ENCODE measurements around the gene SUGCT. TPM values are rescaled to one million over a fixed set of nuclear protein-coding genes. Genes with fewer than 3 reads are reported as not detected.

The SUGCT gene
- total RNA-seq, 2 donors from 2014 or later, result 3.3 to 15.2 TPM

GRCh38 chr7:40848541-40849221 lies 713.9 kb downstream of the SUGCT start:
- no peaks in the 10 kb centered on the region for H3K27me3 ChIP-seq (replicated peaks; ENCODE audit: insufficient read depth)
- ATAC-seq (ENCODE audit: insufficient number of reproducible peaks, low FRiP score, low read depth), result no peak
- TF ChIP-seq, protein P1, sequence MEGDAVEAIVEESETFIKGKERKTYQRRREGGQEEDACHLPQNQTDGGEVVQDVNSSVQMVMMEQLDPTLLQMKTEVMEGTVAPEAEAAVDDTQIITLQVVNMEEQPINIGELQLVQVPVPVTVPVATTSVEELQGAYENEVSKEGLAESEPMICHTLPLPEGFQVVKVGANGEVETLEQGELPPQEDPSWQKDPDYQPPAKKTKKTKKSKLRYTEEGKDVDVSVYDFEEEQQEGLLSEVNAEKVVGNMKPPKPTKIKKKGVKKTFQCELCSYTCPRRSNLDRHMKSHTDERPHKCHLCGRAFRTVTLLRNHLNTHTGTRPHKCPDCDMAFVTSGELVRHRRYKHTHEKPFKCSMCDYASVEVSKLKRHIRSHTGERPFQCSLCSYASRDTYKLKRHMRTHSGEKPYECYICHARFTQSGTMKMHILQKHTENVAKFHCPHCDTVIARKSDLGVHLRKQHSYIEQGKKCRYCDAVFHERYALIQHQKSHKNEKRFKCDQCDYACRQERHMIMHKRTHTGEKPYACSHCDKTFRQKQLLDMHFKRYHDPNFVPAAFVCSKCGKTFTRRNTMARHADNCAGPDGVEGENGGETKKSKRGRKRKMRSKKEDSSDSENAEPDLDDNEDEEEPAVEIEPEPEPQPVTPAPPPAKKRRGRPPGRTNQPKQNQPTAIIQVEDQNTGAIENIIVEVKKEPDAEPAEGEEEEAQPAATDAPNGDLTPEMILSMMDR (IDR thresholded peaks at IDR 0.05), result no peak
- no peak overlapping the region for H3K27ac ChIP-seq
- H3K4me1 ChIP-seq (ENCODE audit: control insufficient read depth in 1 of 2, low read depth in 2 of 2), result peaks cover 7 to 19% of the 10 kb centered on the region in 2 donors
- no peak for DNase-seq (ENCODE audit: low spot score)
- no peaks in the 10 kb centered on the region for H3K9me3 ChIP-seq
- H3K4me3 ChIP-seq, result no peak overlapping the region
- H3K36me3 ChIP-seq, result no peaks in the 10 kb centered on the region

GRCh38 chr7:40850017-40850416 lies 715.2 kb downstream of the SUGCT start:
- peaks cover 4 to 19% of the 10 kb centered on the region in 2 donors for H3K4me1 ChIP-seq (ENCODE audit: control insufficient read depth in 1 of 2, low read depth in 2 of 2)
- H3K27me3 ChIP-seq (replicated peaks; ENCODE audit: insufficient read depth), result no peaks in the 10 kb centered on the region
- no peak for ATAC-seq (ENCODE audit: insufficient number of reproducible peaks, low FRiP score, low read depth)
- no peaks in the 10 kb centered on the region for H3K36me3 ChIP-seq
- no peak overlapping the region for H3K4me3 ChIP-seq
- no peaks in the 10 kb centered on the region for H3K9me3 ChIP-seq
- DNase-seq (ENCODE audit: low spot score), result no peak
- H3K27ac ChIP-seq, result no peak overlapping the region
- TF ChIP-seq, protein P1 (IDR thresholded peaks at IDR 0.05), result no peak

- H3K9me3 ChIP-seq, result no peaks in the 10 kb centered on the region
- TF ChIP-seq, protein P1 (IDR thresholded peaks at IDR 0.05), result no peak
- no peak for ATAC-seq (ENCODE audit: insufficient number of reproducible peaks, low FRiP score, low read depth)
Measured at GRCh38 chr7:40851001-40851400, 716.2 kb downstream of the SUGCT start.

GRCh38 chr7:40859076-40859475 lies 724.3 kb downstream of the SUGCT start:
- no peak overlapping the region for H3K4me3 ChIP-seq
- no peaks in the 10 kb centered on the region for H3K36me3 ChIP-seq
- H3K27ac ChIP-seq, result no peak overlapping the region
- H3K27me3 ChIP-seq (replicated peaks; ENCODE audit: insufficient read depth), result no peaks in the 10 kb centered on the region
- ATAC-seq (ENCODE audit: insufficient number of reproducible peaks, low FRiP score, low read depth) (no peak), DNase-seq (ENCODE audit: low spot score) (no peak)
- no peaks in the 10 kb centered on the region for H3K9me3 ChIP-seq
- no peaks in the 10 kb centered on the region for H3K4me1 ChIP-seq (ENCODE audit: control insufficient read depth in 1 of 2, low read depth in 2 of 2)
- TF ChIP-seq, protein P1 (IDR thresholded peaks at IDR 0.05), result no peak

More at GRCh38 chr7:40851001-40851400, 716.2 kb downstream of the SUGCT start:
- H3K27me3 ChIP-seq (replicated peaks; ENCODE audit: insufficient read depth), result no peaks in the 10 kb centered on the region
- H3K36me3 ChIP-seq, result no peaks in the 10 kb centered on the region
- H3K27ac ChIP-seq, result no peak overlapping the region
- peaks cover 4 to 19% of the 10 kb centered on the region in 2 donors for H3K4me1 ChIP-seq (ENCODE audit: control insufficient read depth in 1 of 2, low read depth in 2 of 2)
- no peak for DNase-seq (ENCODE audit: low spot score)
- no peak overlapping the region for H3K4me3 ChIP-seq

DNA sequence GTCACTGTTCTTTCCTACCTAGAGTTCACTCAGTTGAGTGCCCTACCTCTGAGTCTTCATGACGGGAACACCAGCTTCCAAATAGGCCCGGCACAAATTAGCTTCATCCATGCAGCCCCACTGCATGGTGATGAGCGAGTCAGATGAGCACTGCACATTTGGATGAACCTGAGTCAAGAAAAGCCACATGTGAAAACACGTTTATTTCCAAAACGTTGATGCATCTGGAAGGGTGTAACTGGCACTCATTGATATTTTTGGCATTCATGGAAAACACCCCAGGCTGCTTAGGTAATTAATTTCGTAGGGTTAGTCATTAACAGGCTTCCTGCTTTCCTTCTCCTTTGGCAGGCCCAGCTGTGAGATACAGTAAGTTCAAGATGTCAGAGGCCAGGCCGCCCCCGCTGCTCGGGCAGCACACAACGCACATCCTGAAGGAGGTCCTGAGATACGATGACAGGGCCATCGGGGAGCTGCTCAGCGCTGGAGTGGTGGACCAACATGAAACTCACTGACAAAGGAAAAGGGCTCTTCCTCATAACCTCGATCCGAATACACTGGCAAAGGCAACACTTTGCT lies 725.2 kb downstream of the SUGCT start:
- H3K36me3 ChIP-seq, result no peaks in the 10 kb centered on the region
- no peak overlapping the region for H3K4me3 ChIP-seq
- H3K27ac ChIP-seq, result no peak overlapping the region
- TF ChIP-seq, protein P1 (IDR thresholded peaks at IDR 0.05), result no peak
- no peaks in the 10 kb centered on the region for H3K9me3 ChIP-seq
- DNase-seq (ENCODE audit: low spot score) (no peak), ATAC-seq (ENCODE audit: insufficient number of reproducible peaks, low FRiP score, low read depth) (no peak)
- peaks cover 0 to 4% of the 10 kb centered on the region in 2 donors for H3K4me1 ChIP-seq (ENCODE audit: control insufficient read depth in 1 of 2, low read depth in 2 of 2)
- no peaks in the 10 kb centered on the region for H3K27me3 ChIP-seq (replicated peaks; ENCODE audit: insufficient read depth)

All from thoracic aorta (tissue), 2 donors.